Stimulated activated CD4-positive, alpha-beta T cell treated with anti-CD3 and anti-CD28 coated beads, Interleukin-12 subunit alpha, Interleukin-12 subunit beta, amount 100 ng/mL, for 48 hours (primary cell): ENCODE data around the gene DNTTIP2.
"Not testable (repeated sequence)": the region's sequence is repeated elsewhere in the genome, so short reads cannot be mapped to it uniquely, and the experiment has no call there.

ENCODE experiments used
- DNase-seq, 3 donors: peaks; one replicate each; pipeline ENCODE4 v3.0.0-alpha.2; 2020; ENCODE audit warnings: low read depth in 2 of 3, low spot score in 1 of 3

Gene DNTTIP2, protein sequence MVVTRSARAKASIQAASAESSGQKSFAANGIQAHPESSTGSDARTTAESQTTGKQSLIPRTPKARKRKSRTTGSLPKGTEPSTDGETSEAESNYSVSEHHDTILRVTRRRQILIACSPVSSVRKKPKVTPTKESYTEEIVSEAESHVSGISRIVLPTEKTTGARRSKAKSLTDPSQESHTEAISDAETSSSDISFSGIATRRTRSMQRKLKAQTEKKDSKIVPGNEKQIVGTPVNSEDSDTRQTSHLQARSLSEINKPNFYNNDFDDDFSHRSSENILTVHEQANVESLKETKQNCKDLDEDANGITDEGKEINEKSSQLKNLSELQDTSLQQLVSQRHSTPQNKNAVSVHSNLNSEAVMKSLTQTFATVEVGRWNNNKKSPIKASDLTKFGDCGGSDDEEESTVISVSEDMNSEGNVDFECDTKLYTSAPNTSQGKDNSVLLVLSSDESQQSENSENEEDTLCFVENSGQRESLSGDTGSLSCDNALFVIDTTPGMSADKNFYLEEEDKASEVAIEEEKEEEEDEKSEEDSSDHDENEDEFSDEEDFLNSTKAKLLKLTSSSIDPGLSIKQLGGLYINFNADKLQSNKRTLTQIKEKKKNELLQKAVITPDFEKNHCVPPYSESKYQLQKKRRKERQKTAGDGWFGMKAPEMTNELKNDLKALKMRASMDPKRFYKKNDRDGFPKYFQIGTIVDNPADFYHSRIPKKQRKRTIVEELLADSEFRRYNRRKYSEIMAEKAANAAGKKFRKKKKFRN

DNA sequence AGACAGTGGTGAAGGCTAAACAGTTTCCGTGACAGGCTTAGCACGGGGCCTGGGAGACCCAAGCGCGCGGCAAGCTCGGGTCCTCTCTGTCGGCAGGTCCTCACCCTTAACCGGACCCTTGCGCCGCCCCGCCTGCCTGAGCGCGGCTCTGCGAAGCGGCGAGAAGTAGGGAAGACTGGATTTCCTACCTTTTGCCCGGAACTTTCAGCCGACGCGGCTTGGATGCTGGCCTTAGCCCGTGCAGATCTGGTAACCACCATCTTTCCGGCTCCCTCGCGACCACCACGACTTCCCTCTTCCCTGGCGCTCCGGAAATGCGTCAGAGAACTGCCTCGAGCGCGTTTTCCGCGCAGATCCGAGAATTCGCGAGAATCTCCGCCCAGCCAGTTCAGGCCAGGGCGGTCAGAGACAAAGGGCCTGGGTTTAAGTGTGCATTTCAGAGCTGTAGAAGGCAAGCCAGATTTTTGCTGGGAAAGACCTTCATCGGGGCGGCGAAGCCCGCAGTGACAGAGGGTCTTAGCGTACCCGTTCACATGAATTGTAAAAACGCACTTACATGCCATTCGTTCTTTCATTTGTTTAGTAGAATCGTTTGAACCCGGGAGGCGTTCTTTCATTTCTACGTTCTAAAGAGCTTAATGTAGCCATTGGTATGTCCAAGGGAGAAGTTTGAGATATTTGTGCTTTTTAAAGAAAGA, at the start of gene DNTTIP2:
Gene DNTTIP2, minus strand, starts transcription at position 318 of the 698 bp plus-strand sequence. Its CDS starts 58 bp downstream, at position 260.
- DNase-seq: peak; percentile 82 to 86 (median 86)

GRCh38 chr1:93925206-93925605, 46.2 kb upstream of the DNTTIP2 start:
- no peak for DNase-seq

GRCh38 chr1:93919780-93920179, 40.8 kb upstream of the DNTTIP2 start:
- no peak for DNase-seq

- no peak for DNase-seq
These were observed 38.3 kb upstream of the DNTTIP2 start for GRCh38 chr1:93917302-93917701.

DNA sequence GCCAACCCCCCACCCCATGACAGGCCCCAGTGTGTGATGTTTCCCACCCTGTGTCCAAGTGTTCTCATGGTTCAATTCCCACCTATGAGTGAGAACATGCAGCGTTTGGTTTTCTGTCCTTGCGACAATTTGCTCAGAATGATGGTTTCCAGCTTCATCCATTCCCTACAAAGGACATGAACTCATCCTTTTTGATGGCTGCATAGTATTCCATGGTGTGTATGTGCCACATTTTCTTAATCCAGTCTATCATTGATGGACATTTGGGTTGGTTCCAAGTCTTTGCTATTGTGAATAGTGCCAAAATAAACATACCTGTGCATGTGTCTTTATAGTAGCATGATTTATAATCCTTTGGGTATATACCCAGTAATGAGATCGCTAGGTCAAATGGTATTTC, 31.9 kb upstream of the DNTTIP2 start:
- not testable (repeated sequence) for DNase-seq

DNA sequence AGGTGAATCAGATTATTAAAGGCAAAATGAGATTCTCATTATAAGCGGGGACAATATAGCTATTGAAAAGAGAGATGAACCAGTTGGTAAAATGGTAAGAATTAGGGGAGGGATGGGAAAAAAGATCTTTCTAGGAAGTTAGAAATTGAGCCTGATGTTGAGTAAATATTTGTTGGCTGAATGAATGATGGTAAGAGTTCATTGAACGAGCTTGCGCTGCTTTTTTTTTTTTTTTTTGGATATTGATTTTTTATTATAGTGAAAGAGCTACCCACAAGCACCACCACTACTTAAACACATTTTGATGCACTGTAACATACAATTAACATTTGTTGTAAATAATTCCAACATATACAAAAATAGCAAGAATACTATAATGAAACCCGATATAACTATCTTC, 31.3 kb upstream of the DNTTIP2 start:
- DNase-seq: no peak

- DNase-seq: peak; percentile 79 to 84 (median 81)
These were observed 30.4 kb upstream of the DNTTIP2 start, which contains the start of gene GCLM for GRCh38 chr1:93909146-93910050. Gene GCLM, minus strand, starts transcription at chr1:93909430. Its CDS starts 267 bp downstream, at chr1:93909163.

DNA sequence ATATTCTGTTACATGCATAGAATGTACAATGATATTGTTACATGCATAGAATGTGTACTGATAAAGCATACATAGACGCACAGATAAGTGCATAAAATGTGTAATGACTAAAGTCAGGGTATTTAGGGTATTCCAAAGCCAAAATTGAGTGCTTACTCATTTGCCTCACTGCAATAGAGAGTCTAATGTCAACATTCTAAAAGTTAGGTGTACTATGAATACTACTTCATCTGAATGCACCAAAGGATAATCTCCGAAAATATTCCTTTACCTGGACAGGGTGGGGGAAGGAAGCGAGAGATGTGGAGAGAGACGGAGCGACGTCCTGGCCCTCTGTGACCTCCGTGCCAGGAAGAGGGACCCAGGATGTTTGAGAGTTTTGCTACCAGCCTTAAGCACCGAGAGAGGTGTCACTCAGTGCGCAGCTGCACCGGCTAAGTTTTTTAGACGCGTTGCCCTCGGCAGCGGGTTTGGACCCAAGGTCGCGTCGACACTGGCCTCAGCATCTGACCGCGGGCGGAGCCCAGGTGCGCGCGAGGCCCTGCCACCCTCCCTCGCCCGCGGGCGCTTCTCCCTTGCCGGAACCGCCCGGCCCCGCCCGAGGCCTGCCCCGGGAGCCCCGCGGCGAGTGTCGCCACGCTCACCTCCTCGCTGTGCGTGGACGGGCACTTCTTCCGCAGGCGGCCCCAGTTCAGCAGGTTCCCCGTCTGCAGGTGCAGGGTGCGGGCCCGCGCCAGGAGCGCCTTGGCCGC, 29.6 kb upstream of the DNTTIP2 start:
- DNase-seq: peak; percentile 10 to 23 (median 14)

DNA sequence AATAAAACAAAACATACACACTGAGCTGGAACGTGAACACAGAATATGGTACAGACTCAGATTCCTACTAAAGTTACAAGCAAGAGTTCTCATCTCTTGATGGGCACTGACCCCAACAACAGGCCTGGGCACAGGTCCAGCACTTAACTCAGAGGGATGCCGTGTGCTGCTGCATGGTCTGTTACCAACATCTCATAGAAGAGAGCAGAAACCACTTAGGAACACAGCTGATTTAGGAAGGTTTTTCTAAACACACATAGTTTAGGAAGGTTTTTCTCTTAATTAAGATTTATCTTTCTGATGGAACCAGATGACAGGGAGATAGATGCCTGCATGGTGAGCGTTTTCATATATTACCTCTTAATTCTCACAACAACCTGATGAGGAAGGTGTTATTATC, 28.7 kb upstream of the DNTTIP2 start:
- DNase-seq: no peak

DNA sequence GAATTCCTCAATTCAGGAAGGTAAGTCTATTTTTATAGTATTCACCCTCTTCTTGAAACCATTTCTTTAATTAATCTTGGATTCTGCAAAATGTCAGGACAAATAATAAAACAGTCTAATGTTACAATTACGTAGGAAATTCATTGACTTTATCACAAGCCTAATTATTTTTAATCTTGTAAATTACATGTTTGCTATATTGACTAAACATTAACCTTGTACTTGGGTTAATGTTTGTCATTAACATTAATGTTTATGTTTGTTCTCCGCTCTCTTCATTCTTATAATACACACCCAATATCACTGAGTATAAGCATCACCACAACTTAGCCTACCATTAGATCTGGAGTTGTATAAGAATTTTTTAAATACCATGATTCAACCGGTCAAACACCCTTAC, 27.5 kb upstream of the DNTTIP2 start:
- DNase-seq: no peak

GRCh38 chr1:93905734-93906133, 26.7 kb upstream of the DNTTIP2 start:
- DNase-seq: no peak

DNA sequence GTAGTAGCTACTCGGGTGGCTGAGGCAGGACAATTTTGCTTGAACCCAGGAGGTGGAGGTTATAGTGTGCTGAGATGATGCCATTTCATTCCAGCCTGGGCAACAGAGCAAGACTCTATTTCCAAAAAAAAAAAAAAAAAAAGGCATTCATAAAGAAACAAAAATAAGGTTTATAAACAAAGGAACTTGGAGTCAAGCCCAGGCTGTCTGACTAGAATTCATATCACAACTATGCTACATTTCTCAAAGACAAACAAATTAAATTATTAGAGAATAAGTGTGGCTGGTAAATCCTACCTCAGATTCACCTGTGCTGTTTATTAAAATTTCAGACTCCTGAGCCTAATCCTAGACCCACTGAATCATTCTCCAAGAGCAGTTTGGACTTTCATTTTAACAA, 26.0 kb upstream of the DNTTIP2 start:
- DNase-seq: no peak

GRCh38 chr1:93904228-93904627, 25.2 kb upstream of the DNTTIP2 start:
- DNase-seq: no peak

DNA sequence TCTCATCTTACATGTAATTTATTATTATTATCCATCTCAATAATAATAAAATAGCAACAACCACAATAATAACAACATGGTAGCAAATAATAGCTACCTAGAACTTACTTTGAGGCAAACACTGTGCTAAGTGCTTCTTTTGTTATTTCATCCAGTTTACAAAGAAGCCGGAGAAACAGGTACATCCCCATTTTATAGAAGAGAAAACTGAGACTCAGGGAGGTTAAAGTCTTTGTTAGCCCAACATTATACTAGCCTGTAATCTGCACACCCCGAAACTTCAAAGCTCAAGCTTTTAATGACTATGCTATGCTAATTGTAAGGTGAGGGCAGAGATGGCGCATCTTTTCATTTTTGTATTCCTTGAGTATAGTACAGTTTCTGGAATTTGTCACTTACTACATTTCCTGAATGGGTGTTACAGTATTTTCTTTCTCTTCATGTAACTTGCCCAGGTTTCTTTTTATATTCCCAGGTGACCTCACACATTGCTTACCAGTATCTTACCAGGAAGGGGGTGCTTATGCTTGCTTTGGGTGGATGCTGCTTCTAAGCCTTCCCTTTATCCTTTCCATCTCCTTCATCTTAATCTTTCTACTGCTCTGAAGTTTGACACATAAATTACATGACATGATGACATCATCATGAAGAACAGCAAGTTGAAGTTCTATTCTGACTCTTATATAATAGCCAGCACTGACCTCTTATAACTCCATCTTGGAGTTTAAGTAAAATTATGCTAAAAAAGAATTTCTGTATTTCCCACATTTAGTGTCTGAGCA, 21.9 kb upstream of the DNTTIP2 start:
- no peak for DNase-seq

GRCh38 chr1:93899543-93900207, 20.7 kb upstream of the DNTTIP2 start:
- no peak for DNase-seq

DNA sequence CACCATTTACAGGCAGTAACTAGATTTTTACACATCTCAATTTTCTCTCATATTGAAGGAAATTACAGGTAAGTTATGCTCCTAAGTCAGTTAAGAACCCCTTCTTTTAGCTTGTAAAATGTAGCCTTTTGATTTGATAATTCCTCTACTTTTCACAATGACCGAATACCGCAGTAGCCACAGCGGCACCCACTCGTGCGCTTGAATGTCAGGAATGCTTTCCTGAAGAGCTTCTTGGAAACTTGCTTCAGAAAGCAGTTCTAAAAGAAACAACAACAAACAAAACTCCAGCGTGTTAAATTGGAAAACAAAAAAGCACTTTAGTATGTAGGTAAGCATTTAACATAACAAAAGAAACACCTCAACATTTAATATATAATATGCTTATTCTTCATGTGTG, 9.9 kb upstream of the DNTTIP2 start:
- DNase-seq: no peak

DNA sequence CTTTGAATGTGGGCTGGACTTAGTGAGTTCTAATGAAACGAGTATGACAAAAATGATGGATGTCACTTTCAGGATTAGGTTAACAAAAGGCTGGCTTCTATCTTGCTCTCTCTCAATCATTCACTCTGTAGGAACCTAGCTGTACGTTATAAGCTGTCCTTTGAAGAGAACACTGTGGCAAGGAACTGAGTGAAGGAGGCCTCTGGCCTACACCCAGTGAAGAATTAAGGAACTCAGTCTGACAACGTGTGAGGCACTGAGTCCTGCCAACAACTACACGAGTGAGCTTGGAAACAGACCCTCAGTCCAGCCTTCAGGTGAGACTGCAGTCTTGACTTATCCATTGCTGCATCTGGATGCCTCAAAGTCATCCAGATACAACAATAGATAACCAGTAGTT, 3.3 kb upstream of the DNTTIP2 start:
- no peak for DNase-seq

DNA sequence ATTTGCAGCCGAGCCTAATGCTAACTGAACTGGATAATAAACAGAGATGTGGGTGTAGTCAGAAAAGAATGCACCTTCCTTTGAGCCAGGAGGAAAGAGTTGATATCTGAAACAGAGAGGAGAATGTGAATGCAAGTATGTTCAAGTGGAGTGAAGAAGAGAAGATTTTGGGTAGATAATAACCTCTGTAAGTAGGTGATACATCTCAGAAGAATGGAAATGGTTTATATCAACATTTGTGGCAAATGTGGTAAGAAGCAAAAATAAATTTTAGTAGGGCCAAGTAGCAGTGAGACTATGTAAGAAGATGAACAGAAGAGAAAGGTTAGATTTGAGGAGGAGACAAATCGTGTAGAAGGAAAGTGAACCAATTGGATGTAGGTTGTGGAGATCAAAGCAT, 1.7 kb upstream of the DNTTIP2 start:
- DNase-seq: no peak

GRCh38 chr1:93878501-93878888, 511 bp downstream of the DNTTIP2 start:
- DNase-seq: peak; percentile 42 to 48 (median 48)
